Left hindlimb (tissue), 1 donor: Measurements from ENCODE around the gene CD276.
"Not testable (repeated sequence)": the region's sequence is repeated elsewhere in the genome, so short reads cannot be mapped to it uniquely, and the experiment has no call there.

Experiments used
- DNase-seq: peaks from one replicate; pipeline ENCODE4 v3.0.0-alpha.2; 2018

Gene CD276

DNA sequence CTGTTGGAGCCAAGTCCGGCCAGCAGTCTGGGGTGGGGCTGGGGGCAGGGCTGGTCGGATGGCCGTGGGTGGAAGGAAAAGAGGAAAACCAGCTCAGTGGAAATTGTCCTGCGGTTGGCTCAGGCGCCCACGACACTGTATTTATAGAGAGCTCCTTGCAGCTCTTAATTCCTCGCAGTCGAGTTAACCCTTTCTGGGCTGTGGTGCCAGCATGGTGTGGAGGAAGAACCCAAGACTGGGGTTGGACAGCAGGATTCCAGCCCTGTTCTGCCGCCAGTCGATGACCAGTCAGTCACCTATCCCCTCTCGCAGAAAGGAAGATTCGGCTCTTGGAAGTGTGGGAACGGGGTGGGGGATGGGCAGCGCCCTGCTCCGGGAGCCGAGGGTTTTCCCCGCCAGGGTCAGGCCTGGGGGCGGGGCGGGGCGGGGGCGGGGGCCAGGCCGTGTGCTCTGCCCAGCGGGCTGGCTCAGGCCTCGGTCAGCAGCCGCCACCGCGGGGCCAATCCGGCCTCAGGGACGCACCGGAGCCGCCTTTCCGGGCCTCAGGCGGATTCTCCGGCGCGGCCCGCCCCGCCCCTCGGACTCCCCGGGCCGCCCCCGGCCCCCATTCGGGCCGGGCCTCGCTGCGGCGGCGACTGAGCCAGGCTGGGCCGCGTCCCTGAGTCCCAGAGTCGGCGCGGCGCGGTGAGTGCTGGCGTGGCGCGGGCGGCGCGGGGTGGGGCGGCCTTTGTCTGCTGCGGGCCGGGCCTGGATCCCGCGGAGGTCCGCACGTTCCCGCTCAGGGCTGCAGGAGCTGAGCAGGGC is at the start of gene CD276:
Gene CD276 (plus strand): TSS at position 607 of the 804 bp plus-strand sequence. CDS start 15,257 bp downstream, outside the sequence.
- DNase-seq = peak; percentile 88

DNA sequence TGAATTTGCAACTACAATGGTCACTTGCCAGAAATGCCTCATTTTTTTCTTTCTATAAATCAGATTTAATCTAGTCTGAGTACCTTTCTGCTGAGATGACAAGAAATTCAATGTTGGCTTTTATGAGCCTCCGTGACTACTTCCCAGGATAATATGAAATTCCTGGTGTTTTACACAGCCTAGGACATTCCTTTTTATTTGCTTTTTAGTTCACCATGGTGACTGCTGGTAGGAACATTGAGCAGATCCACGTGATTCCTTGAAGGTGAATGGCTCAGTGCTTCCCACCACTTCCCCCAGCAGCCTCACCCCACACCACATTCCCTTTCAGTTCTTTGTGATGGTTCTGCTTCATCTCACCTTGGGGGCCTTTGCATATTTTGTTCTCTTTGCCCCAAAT is 46.7 kb upstream of the CD276 start:
- DNase-seq = no peak

DNA sequence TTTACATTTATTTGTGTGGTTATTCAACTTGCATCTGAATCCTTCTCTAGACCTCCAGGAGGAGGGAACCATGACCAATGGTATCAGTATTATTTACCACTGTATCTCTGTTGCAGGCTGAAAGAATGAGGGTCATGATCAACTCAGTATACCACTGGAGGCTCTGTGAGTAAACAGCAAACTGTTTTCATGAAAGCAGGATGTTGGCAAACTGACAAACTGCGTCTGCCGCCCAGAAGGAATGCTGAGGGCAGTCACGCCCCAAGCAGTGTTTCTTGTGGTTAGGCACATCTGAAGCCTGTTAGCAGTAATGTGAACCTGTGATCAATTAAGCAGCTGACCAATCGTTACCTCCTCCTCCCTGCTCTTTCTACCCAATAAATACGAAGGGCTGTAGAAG is 44.7 kb upstream of the CD276 start:
- not testable (repeated sequence) for DNase-seq

DNA sequence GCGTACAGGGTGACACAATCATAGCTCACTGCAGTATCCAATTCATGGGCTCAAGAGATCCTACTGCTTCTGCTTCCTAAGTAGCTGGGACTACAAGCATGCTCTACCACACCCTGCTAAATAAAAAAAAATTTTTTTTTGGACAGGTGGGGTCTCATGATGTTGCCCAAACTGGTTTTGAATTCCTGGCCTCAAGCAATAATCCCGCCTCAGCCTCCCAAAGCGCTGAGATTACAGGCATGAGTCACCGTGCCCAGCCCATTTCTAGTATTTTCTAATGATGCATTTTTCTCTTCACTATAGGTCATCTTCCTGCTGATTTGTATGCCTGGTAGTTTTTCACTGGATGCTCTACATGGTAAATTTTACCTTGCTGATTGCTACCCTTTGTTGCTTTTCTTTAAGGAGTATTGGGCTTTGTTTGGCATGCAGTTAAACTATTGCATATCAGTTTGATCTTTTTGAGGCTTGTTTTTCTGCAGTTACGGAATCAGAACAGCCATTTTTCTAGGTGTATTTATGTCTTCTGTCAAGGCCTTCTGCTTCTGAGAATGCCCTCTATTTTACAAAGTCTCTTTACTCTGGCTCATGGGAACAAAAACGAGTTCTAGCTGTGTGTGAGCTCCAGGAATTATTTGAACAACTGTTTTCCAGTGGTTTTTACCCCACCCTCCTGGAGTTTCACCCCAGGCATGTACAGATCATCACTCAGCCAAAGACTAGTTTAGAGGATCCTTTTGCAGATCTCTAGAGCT is 36.7 kb upstream of the CD276 start:
- no peak for DNase-seq

DNA sequence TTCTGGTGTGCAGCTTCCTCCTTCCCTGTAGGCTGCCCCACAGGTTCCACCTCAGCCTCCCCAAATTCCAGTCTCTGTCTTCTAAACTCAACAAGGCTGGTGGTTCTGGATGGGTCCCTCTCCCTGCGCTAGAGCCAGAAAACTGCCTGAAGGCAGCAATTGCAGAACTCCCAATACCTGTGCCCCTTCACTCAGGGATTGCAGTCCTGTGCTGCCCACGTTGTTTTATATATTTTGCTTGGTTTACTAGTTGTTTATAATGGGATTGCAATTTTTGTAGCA is 36.2 kb upstream of the CD276 start:
- DNase-seq = no peak

DNA sequence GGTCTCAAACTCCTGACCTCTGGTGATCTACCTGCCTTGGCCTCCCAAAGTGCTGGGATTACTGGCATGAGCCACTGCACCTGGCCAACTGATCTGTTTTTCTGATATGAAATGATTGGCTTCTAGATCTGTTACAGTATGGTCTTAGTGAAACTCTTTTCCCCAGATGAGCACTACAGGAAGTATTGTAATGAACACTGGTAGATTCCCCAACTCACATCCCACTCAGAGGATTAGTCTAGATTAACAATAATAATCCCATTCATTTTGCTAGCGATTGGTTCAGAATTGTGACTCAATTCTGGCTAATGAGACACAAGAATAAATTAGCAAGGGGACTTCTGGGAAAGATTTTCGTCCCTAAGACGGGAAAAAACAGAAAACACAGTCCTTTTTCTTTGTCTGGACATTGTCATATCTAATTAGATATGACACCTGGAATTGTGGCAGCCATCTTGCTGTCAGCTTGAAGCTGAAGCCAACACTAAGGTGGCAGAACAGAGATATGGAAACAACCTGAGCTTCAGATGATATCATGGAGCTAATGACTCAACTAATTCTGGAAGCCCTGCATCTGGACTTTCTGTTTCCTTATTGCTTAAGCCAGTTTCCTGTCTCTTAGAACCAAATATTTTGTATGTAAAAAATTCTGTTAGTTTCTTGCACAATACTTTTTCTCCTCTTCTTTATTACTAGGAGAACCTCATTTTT is 33.6 kb upstream of the CD276 start:
- DNase-seq = no peak

DNA sequence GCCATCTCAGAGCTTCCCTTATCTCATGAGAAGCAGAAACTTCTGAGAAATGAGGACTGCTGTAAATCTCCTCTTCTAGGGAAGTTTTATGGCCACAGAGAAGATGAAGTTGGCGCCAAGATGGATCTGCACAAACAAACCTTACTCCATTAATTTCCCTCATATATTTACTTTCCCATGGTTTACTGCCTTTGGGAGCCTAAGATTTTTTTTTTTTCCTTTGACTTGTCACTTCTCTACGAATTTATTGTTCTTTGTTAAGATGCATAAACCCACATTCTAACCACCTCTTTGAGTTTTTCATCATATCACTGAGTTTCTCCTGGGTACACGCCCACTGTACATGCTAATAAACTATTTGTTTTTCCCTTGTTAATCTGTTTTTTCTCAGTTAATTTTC is 29.5 kb upstream of the CD276 start:
- DNase-seq = no peak

DNA sequence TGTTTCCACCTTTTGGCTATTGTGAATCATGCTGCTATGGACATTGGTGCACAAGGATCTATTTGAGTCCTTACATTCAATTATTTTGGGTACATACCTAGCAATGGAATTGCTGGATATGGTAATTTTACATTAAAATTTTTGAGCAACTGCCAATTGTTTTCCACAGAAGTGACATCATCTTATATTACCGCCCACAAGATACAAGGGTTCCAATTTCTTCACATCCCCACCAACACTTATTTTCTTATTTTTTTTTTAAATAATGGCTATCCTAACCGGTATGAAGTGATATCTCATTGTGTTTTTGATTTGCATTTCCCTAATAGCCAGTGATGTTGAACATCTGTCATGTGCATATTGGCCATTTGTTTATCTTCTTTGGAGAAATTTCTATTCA is 28.5 kb upstream of the CD276 start:
- no peak for DNase-seq

DNA sequence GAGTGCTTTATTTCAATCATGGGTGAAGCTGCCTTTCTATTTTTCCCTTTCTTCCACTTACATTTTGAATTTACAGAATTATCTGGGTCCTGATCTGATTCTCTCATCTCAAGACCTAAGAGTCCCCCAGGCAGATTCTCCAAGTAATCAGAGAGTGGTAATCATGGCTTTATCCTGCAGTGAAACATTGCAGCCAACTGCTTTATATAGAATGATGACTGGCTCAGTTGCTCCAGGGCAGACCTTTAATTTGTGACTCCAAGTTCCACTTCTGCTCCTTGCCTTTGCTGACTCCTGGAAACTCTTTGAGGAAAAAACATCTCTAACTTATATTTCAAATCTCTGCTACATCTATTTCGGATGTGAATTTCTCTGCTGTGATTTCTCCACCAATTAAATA is 25.5 kb upstream of the CD276 start:
- no peak for DNase-seq

DNA sequence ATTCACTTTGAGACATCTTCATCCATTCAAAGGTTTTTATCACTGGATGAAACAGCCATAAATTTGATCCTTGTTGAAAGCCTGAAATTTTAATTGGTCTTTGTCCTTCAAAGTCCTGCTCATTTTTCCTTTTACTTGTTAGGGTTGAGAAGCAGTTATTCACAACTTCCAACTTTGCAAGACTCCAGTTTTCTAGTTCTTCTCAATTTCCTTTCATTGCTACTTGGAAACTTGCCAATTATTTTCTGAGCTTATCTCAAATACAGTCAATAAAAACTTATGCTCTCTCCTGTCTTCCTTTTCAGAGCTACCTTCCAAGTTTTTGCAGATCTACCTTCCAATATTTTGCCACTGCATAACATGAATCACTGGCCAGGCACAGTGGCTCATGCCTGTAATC is 23.7 kb upstream of the CD276 start:
- no peak for DNase-seq

DNA sequence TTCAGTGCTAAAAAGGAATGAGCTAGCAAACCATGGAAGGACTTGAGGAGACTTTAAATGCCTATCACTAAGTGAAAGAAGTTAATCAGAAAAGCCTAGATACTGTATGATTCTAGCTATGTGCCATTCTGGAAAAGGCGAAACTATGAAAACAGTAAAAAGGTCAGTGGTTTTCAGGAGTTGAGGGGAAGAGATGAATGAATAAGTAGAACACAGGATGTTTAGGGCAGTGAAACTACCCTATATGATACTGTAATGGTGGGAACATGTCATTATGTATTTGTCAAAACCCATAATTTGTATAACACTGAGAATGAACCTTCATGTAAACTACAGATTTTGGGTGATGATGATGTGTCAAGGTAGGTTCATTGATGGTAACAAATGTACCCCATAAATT is 9.6 kb upstream of the CD276 start:
- no peak for DNase-seq

DNA sequence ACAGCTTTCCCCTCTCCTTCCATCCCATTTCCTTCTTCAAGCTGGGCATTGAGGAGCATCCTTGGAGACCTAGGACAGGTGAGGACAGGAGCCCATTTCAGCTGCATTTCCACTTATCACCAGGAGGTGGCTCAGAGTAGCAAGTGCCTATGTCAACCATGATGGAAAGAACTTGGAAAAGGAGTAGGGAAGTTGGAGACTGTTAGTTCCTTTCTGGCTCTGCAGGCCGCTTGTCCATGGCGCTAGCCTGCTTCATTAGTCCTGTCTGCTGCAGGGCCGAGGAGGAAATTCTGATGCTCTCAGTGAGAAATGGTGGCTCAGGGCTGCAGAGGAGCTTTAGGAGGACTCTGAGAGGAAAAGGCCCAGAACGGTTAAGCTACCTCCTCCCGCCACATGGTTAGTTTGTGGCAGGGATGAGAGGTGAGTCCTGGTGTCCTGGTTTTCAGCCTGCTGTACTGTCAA is 7.0 kb upstream of the CD276 start:
- no peak for DNase-seq

DNA sequence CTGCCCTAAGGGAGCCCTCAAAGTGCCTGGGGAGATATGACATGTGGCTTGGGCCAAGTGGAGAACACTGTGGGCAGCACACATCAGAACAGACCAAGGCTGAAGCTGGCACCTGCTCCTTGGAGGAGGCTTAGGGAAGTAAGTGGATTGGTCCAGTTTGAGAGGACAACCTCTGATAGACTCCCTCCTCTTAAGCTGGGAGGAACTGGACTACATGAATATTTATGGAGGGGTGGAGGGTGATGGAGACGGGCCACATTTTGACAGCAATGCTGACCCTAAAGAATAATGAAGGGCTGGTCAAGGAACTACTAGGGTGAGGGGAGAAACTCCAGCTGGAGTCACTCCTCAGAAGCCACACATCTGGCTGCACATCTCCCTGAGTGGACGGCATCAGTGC is 6.5 kb upstream of the CD276 start:
- DNase-seq = no peak

DNA sequence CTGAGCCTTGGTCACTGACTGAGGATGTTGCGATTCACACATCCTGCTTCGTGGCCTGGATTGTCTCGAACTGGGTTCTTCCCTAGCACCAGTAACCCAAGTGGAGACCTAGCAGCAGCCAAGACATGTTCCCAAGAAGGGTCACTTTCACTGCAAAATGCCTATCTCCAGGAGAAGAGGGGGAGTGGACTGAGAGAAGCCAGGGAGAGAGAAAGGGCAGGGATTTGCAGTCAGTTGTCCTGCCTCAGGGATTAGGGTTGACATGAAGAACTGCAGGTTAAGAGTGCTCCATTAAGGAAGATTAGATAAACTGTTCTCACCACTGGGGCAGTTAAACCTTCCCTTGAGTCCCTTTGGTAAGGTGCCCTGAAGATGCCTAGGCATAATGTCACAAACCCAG is 5.7 kb upstream of the CD276 start:
- no peak for DNase-seq

DNA sequence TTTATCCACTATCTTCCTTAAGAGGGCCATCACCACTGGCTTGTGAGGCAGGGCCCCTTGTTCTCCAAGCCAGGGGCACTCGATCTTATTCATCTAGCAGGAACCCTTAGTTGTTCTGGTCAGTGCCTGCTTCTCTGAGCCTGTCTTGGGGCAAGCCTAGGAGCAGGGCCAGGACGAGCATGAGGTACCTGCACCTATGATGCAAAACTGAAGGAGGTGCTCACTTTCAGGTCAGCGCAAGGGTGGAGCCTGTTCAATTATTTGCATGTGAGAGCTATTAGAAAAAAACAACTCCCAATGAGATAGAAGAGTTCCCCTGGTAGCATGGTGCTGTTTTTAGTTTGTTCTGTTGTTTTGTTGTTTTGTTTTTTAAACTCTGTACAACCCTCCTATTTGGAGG is 5.0 kb upstream of the CD276 start:
- no peak for DNase-seq

DNA sequence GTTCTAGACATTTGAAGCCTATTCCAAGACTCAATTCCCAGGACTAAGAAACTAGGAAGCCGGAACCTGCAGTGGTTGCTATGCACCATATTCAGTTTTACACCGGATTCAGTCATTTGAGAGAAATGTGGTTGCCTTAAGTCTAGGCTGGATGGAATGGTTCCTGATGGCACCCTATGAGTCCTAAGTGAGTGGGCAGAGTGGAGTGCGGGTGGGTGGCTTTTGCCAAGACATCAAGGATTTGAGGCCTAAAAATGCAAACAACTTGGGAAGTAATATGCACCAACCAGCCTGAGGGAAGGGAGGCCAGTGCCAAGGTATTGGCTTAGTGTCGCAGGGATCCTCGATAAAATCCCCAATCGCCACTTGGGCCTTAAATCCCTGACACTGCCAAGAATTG is 4.2 kb upstream of the CD276 start:
- no peak for DNase-seq

DNA sequence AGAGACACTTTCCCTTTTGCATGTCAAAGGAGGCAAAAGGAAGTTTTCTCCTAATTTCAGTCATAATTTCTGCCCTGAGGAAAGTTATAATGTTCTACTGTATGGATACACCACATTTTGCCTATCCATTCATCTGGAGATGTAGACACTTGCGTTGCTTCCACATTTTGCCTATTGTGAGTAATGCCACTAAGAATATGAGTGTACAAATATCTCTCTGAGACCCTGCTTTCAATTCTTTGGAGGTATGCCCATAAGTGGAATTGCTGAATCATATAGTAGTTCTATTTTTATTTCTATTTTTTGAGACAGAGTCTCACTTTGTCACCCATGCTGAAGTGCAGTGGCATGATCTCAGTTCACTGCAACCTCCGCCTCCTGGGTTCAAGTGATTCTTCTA is 3.6 kb upstream of the CD276 start:
- DNase-seq = no peak

DNA sequence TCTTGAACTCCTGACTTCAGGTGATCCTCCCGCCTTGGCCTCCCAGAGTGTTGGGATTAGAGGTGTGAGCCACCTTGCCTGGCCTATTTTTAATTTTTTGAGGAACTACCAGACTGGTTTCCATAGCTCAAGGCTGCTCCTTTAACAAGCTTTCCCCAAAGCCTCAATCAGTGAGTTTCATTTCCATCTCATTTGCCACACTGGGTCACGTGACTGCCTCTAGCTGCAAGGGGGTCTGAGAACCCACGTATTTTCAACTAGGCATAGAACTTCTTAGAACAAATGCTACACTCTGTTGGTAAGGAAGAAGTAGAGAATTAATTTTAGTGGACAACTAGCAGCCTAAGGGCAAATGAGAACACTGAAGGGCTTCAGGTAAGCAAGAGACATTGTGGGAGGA is 3.1 kb upstream of the CD276 start:
- no peak for DNase-seq

DNA sequence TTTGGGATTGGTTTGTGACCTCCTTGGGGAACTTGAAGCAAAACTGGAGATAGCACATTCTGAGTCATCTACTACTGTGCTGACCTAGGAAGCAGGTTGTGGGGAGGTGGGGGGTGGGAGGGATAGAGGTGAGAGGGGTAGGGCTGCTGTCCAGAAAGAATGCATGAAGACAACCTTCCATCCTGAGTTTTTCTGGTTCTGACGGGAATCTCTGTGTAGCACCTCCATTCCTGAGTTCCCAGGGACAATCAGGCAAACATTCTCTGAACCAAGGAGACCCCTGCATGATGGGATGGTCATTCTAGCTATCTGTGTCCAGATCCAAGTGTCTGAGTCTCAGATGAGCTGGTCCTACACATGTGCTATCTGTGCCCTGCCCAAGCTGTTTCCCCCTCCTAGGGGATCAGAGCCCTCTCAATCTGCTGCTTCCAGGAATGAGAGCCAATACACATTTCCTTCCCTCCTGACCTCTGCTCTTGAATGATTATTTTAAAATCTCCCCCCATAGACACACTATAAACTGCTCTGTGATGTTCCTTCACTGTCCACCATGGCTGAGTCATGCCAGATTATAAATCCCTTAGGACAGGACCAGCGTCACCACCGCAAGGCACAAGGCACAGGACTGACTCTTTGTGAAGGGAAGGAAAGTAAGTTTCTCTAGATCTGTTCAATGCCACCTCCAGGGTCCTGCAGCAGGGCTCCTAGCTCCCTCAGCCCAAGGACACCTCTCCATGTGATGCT is 2.2 kb upstream of the CD276 start:
- no peak for DNase-seq

DNA sequence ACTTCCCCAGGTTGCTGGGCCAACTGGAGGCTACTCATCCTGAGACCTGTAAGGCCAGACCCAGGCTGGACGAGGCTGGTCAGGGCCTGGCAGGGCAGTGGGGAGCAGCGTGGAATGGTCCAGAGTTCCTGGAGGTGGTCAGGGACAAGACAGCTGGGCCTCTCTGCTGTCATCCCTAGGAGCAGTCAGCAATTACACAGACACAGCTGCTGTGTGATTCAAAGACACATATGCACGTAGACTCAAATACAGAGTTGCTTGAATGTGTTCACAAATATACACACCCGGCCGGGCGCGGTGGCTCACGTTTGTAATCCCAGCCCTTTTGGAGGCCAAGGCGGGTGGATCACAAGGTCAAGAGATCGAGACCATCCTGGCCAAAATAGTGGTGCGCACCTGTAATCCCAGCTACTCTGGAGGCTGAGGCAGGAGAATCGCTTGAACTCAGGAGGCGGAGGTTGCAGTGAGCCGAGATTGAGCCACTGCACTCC is 1.5 kb upstream of the CD276 start:
- DNase-seq = no peak

DNA sequence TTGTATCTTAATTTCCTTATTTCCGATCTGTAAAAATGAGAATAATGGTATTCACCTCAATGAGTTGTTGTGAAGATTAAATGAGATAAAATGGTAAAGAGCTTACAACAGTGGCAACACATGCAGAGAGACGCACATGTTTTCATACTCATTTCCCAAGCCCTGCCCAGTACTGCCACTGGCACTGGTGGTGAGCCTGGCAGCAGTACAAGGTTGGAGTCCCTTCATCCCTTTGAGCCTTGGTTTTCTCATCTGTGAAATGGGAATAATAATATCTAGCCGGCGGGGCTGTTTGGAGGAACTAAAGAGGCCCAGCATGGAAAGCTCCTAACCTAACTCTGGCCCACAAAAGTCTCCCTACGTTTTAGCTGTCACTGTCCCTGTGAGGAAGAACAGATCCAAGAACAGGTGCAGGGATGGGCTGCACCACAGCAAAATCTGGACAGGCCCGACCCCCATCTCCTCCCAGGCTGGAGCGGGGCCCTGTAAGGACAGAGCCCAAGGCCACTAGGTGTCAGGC is 866 bp upstream of the CD276 start:
- DNase-seq = no peak

DNA sequence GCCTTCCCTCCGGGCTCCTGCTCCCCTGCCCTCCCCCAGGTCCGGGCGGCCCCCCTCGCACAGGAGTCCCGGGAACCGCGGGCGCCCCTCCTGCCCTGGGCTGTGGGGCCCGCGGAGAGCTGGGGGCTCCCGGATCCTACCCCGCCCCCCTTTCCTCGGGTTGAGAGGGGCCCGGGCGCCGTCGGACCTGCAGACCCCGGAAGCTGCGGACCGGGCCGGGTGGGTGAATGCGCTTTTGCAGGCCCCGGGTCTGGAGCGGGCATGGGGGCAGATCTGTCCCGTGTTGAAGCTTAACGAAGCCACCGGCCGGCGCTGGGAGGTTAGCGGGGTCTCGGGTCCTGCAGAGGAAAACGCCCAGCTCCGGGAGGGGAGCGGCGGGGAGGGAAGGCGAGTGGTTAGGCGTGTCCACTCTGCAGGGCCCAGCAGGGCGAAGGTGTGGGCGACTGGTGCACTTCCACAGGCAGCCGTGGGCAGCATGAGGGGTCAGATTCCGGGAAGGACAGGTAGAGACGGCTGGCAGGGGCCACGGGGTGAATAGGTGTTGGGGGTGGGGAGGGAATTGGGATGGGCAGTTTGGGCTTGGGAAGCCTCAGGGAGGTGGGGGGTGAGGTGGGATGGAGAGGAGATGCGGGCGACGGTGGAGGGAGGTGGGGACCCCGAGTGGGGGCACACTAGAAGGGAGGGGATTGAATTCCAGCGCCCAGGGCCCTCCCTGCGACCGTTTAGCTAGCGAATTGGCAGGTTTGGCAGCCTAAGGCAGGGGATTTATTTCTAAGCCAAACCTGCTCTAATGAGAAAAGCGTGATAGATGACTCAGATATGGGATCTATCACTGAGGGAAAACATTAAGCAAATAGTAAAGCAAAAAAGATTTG is 635 bp downstream of the CD276 start:
- DNase-seq = peak; percentile 53
